Panc1 (cell line): Measurements from ENCODE around the gene PDE3A. TPM values are rescaled to one million over a fixed set of nuclear protein-coding genes. Genes with fewer than 3 reads are reported as not detected.

Source experiments
- ATAC-seq: fragments of 200-7000 bp; cut with Tn5 transposase; 2 replicates; pipeline ENCODE4 v1.9.1; 2020; ENCODE audit warnings: mild to moderate bottlenecking, moderate library complexity
- BruUV-seq: library from RNA; stranded (reverse); fragments of 400-500 nt; replicated peaks from 2 replicates; lab custom pipeline; 2021; lab: Mats Ljungman, UMichigan
- CTCF ChIA-PET: fragments of 300-600 bp; sonication (Branson Sonifier 250); formaldehyde crosslinking; loops from one replicate; lab custom pipeline; 2022; ENCODE audit warnings: antibody characterized with exemption; lab: Charles Lee
- POLR2A ChIA-PET: fragments of 300-600 bp; sonication (Branson Sonifier 250); formaldehyde crosslinking; loops from one replicate; lab custom pipeline; 2022; ENCODE audit warnings: antibody characterized with exemption; lab: Charles Lee
- DNase-seq: peaks from one replicate; pipeline ENCODE4 v3.0.0-alpha.2; 2010; ENCODE audit warnings: low read depth, low spot score
- H3K27ac ChIP-seq: 2 replicates; pipeline ENCODE4 v1.5.1; 2011; ENCODE audit warnings: mild to moderate bottlenecking, low read length, inconsistent platforms
- H3K27me3 ChIP-seq: fragments of 200-500 bp; sonication (Bioruptor generic); 2 replicates; pipeline ENCODE4 v1.6.0; 2014; ENCODE audit warnings: low read length, inconsistent platforms; ENCODE audit not compliant: control insufficient read depth, insufficient read depth
- H3K36me3 ChIP-seq: fragments of 200-500 bp; sonication (Bioruptor generic); 2 replicates; pipeline ENCODE4 v1.5.1; 2014; ENCODE audit warnings: inconsistent platforms, mild to moderate bottlenecking, low read length, moderate library complexity; ENCODE audit not compliant: control insufficient read depth, insufficient read depth
- H3K4me1 ChIP-seq: 2 replicates; pipeline ENCODE4 v1.5.1; 2011; ENCODE audit warnings: inconsistent platforms, mild to moderate bottlenecking, low read length, moderate library complexity; ENCODE audit not compliant: control insufficient read depth, insufficient read depth
- H3K4me3 ChIP-seq, 2 experiments: 2 replicates each; pipeline ENCODE4 v1.5.1; 2011 to 2012; ENCODE audit warnings: low read depth in 2 of 2, low read length in 2 of 2, mild to moderate bottlenecking in 2 of 2, inconsistent platforms in 1 of 2, moderate library complexity in 1 of 2
- H3K9me3 ChIP-seq: fragments of 200-500 bp; sonication (Bioruptor generic); 2 replicates; pipeline ENCODE4 v1.5.1; 2014; ENCODE audit warnings: low read depth, mild to moderate bottlenecking, inconsistent platforms, low read length, moderate library complexity; ENCODE audit not compliant: control insufficient read depth, insufficient read depth
- CTCF ChIP-seq: fragments of 450-650 bp; IDR thresholded peaks from 2 replicates; pipeline ENCODE4 v1.5.1; 2017; ENCODE audit warnings: mild to moderate bottlenecking
- POLR2AphosphoS5 ChIP-seq: IDR thresholded peaks from 2 replicates; pipeline ENCODE4 v1.6.1; 2012; ENCODE audit warnings: mild to moderate bottlenecking, low read depth, low read length, moderate library complexity
- REST ChIP-seq, 2 experiments: IDR thresholded peaks; 2 replicates each; pipeline ENCODE4 v1.6.1; 2011 to 2012; ENCODE audit warnings: low read depth in 2 of 2, control low read depth in 1 of 2, low read length in 1 of 2, mild to moderate bottlenecking in 1 of 2, moderate library complexity in 1 of 2; ENCODE audit not compliant: insufficient read depth in 1 of 2
- SIN3A ChIP-seq: IDR thresholded peaks from 2 replicates; pipeline ENCODE4 v1.6.1; 2012; ENCODE audit warnings: low read depth, mild to moderate bottlenecking, low read length, moderate library complexity, borderline replicate concordance; ENCODE audit not compliant: insufficient read depth
- TCF7L2 ChIP-seq: IDR thresholded peaks from 2 replicates; pipeline ENCODE4 v1.6.1; 2011; ENCODE audit warnings: mild to moderate bottlenecking, low read depth, low read length, inconsistent platforms
- in situ Hi-C: cut with HindIII; loops from 2 replicates; pipeline ENCODE4 v1.10.0; 2016; ENCODE audit warnings: low sequenced_read_pairs, low pct_unique_long_range_greater_than_20kb
- intact Hi-C: fragments of 100-400 bp; cut with micrococcal nuclease; formaldehyde crosslinking; loops from one replicate; pipeline ENCODE4 v1.10.0; 2022; ENCODE audit not compliant: unreplicated experiment
- total RNA-seq: library from RNA; stranded (reverse); gene quantifications from one replicate; pipeline ENCODE4 v1.2.1, GENCODE V29; 2021; ENCODE audit not compliant: unreplicated experiment

Gene PDE3A
- total RNA-seq, 1 experiment from 2014 or later = 0.03 TPM

- ChIA-PET CTCF (no interaction called here), POLR2A (no interaction called here)
- BruUV-seq = no TSS peak
- H3K4me1 ChIP-seq = no peaks in the 10 kb centered on the region
- in situ Hi-C loops = no loop called here
- H3K36me3 ChIP-seq = no peaks in the 10 kb centered on the region
- ATAC-seq (no peak), DNase-seq (no peak)
- H3K27me3 ChIP-seq = no peaks in the 10 kb centered on the region
- intact Hi-C loops = no loop called here
- H3K27ac ChIP-seq = no peak overlapping the region
- H3K4me3 ChIP-seq = no peak overlapping the region
- no peaks in the 10 kb centered on the region for H3K9me3 ChIP-seq
- TF ChIP-seq SIN3A (no peak), REST (IDR thresholded peaks at IDR 0.05; ENCODE audit: insufficient read depth in 1 of 2, low read depth in 2 of 2, low read length in 1 of 2) (no peak), TCF7L2 (no peak), POLR2AphosphoS5 (no peak), CTCF (no peak)
Observed at GRCh38 chr12:20458011-20458410, 89.7 kb downstream of the PDE3A start.

- no peak for ATAC-seq
- H3K9me3 ChIP-seq = no peaks in the 10 kb centered on the region
- in situ Hi-C loops (no loop called here), intact Hi-C loops (loop anchor here (5.0 kb wide), 1 partner anchor 142 kb away; no protein-coding TSS in a partner anchor)
- no peaks in the 10 kb centered on the region for H3K4me1 ChIP-seq
- POLR2A ChIA-PET = no interaction called here
- H3K27ac ChIP-seq = no peak overlapping the region
- H3K36me3 ChIP-seq = no peaks in the 10 kb centered on the region
- H3K27me3 ChIP-seq = no peaks in the 10 kb centered on the region
- H3K4me3 ChIP-seq = no peak overlapping the region
- TF ChIP-seq POLR2AphosphoS5 (no peak), REST (IDR thresholded peaks at IDR 0.05; ENCODE audit: insufficient read depth in 1 of 2, low read depth in 2 of 2, low read length in 1 of 2) (no peak), SIN3A (no peak), CTCF (no peak), TCF7L2 (no peak)
- DNase-seq = no peak
- no TSS peak for BruUV-seq
- CTCF ChIA-PET = no interaction called here
Observed at GRCh38 chr12:20459920-20460319, 91.6 kb downstream of the PDE3A start.
